Cerebellar nuclear complex (tissue), 1 donor: ENCODE data around the gene FAM43B.
"Not testable (repeated sequence)": the region's sequence is repeated elsewhere in the genome, so short reads cannot be mapped to it uniquely, and the experiment has no call there.

Experiments used
- DNase-seq, 2 experiments: peaks; one replicate each; lab custom pipeline; 2025; lab: John Stamatoyannopoulos, UW

FAM43B gene, protein sequence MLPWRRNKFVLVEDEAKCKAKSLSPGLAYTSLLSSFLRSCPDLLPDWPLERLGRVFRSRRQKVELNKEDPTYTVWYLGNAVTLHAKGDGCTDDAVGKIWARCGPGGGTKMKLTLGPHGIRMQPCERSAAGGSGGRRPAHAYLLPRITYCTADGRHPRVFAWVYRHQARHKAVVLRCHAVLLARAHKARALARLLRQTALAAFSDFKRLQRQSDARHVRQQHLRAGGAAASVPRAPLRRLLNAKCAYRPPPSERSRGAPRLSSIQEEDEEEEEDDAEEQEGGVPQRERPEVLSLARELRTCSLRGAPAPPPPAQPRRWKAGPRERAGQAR

DNA sequence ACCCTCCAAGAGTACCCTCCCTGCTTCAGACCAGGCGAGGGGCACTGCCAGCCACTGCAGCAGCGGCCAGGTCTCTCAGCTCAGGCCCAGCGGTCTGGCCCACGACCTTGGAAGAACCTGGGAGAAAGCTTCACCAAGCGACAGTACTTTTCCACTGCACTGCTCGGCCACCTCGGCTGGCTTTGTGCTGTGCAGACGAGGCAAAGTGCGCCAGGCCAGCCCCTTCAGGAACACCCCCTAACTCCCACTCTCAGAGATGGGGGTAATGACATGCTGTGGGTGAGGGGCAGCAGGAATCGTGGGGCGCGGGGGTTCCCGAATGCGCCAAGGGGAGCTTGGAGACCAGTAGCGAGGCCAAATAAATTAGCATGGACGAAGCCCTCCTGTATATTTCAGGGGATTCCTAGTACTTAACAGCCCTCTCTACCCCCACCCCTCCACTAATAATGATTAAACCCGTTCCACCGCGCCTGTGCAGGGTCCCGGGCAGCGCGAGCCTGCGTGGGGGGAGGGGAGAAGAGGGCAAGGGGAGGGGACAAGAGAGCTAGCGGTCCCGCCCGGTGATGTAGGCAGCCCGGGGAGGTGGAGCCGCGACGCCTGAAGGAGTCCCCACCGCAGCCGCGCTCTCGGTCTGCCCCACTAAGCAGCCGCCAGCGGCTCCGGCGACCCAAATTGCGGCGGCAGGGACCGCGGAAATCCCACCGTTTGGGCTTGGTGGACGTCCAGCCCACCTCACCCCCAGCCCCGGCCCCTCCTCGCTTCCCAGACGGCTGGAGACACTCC, at the start of gene FAM43B:
Gene FAM43B (plus strand): TSS at position 629 of the 783 bp plus-strand sequence. CDS start 401 bp downstream, outside the sequence.
- DNase-seq, result no peak

DNA sequence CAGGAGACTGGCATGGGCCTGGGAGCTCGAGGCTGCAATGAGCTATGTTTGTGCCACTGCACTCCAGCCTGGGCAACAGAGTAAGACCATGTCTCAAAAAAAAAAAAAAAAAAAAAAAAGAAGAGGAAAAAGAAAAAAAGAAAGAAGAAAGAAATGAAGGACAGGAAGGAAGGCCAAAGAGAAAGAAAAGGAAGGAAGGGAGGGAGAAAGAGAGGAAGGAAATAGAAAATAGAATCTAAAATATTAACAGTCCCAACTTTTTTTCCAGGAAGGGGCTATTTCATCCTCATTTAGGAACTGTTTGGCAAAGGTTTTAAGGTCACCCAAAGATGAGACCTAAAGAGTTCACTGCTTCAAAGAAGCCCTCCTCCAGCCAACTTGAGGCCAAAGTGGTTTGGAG, 46.9 kb upstream of the FAM43B start:
- no peak for DNase-seq

DNA sequence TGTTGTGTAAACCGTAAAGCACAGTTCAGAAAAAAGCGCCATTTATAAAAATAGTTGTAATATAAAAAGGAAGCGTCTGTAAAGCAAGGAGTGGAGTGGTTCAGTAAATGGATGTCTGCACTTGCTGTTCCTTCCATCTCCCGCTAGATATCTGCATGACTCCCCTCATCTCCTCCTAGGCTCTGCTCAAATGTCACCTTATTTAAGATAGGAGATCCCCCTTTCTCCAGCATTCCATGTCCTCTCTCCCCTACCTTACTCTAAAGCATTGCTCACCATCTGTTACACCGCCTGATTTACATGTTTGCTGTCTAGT, 45.2 kb upstream of the FAM43B start:
- no peak for DNase-seq

DNA sequence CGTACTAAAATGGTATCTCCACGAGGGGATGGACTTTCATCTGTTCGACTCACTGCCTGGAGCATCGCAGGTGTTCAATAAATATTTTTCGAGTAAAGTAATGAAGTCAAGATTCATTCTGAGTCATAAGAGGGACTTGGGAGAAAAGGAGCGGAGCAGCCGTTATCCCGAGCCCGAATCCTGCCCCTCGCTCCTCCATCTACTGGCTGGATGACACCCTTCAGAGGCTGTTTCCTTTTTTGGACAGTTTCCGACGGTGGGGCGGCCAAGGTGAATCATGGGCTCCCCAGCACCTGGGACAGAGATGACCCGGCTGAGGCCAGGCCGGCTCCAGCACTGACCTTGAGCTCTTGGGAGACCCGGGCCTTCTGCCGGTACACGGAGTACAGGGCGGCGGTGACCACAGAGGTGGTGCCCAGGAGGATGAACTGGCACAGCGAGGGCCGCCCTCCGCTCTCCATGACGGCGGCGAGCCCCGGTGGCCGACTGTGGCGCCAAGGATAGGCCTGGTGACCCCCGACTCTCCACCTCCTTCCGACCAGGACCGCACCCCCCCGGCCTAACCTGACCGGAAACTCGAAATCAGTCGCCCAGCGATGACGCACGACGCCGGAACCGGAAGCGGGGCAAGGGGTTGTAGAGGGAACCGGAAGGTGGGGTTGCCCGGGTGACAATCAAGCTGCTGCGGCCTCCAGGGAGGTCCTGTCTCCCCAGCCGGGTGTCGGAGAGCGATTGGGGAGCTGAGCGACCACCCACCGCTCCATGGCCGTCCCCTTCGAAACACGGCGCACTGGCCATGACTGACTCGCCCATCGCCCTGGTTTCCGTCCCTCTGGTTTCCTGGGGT, 44.6 kb upstream of the FAM43B start, which contains the start of gene MUL1:
Gene MUL1 (minus strand): TSS at position 588 of the 847 bp plus-strand sequence. CDS start 127 bp downstream, at position 461.
- DNase-seq, result peak; percentile 35 to 77

DNA sequence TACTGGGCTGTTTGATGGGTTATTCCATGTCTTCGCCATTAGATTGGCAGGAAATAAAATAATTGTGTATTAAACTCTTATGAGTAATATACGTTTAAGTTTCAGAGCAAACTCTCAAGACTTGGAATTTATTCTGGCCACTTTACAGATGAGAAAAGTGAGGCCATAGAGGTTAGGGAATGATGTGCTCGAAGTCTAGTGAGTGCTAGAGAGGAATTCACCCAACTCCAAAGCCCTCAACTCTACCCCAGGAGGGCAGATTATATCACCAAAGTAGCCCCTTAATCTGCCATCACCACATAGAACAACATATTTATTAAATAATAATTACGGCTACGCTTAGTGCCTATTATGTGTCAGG, 44.0 kb upstream of the FAM43B start:
- no peak for DNase-seq

DNA sequence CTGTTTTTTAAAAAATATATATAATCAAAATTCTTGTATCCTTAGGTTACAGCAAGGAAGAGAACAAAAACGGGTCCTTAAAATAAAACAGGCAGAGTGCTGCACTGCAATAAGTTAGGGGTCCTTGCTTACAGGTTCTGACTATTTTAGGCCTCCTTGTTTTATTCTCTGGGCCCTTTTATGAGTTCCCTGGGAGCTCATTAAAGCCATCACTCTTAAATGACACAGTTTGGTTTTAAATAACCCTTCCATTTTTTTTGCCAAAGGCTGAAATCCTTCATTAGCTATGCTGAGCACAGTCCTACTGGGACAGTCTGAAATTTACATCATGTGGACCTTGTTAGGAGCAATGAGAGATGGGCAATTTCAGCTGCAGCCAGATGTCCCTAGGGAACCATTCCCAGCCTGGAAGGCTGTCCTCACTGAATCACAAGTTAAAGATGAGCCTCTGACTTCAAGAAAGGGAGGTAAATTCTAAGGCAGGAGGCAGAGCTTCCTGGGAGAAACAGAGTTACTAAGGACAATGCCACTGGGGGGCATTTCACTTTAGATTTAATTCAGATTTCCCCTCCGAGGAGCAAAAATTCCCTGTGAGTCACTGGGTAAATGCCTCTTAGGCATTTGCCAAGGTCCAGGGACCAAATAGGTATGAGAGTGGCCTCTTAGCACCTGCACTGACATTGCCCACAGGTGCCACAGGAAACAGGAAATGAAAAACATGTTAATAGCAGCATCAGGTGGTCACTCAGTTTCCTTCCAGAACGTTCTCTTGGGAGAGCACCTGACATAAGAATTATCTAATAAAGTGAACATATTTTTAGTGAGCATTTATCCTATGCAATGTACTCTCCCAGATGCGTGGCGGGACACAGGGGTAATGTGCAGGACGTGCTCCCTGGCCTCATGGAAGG, 40.6 kb upstream of the FAM43B start:
- DNase-seq, result no peak

DNA sequence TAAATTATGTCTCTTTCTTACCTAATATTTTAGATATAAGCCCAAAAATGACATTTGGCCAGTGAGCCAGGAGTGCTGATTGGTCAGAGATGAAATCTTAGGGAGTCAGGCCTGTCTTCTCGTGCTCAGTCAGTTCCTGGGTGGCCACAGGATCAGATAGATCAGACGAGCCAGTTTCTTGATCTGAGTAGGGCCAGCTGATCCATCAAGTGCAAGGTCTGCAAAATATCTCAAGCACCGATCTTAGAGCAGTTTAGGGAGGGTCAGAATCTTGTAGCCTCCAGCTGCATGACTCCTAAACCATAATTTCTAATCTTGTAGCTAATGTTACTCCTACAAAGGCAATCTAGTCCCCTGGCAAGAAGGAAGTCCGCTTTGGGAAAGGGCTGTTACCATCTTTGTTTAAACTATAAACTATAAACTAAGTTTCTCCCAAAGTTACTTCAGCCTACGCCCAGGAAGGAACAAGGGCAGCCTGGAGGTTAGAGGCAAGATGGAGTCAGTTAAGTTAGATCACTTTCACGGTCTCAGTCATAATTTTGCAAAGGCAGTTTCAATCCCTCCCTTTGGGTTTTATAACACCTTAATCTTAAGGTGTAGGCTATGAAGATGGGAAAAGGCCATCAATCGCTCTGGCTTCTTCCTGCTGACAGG, 32.6 kb upstream of the FAM43B start:
- DNase-seq, result not testable (repeated sequence)

DNA sequence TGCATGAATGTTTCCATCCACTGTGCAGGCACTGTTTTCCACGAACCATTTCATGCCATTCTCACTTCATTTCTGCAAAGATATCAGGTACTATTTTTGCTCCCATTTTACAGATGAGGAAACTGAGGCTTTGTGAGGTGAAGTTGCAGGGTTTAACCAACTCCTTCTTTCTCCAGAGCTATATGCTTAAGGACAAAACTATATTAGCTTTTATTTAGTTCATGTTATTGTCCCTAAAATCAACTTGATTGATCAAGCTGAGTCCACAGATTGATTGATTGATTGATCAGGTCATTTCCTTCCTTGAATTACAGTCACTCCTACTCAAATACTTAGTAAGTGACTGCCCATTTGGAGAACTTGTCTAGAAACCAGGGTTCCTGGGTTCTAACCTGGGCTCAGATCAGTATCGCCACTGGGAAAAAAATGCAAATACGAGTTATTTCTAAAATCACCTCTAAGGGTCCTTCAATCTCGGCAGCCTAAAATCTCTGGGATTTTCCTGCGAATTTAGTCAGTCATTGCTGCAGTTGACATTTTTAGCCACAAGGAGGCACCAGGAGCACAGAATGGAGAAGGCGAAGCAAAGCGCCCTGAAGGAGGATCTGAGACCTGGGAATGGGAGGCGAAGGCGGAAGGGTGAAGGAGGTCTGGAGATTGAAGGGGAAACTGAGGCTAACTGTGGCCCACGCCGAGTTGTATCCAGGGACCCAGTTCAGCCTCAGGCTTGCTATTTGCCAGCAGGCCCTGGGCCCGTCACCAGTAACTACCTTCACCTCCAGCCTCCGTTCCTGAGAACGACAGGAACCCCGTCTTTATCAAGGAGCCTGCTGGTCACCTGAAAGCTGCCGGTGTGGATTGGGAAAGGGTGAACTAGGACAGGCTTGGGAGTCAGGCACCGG, 30.2 kb upstream of the FAM43B start:
- DNase-seq, result peak in 1 of 2 experiments; percentile 16

DNA sequence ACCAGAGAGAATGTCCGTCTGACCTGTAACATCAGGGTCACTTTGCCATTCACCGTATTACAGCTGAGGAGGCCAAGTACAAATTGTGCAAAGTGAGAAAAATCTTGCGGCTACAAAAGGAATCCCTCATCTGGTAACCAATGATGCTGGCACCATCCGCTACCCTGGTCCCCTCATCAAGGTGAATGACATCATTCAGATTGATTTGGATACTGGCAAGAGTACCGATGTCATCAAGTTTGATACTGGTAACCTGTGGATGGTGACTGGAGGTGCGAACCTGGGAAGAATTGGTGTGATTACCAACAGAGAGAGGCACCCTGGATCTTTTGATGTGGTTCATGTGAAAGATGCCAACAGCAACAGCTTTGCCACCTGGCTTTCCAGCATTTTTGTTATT, 26.1 kb upstream of the FAM43B start:
- DNase-seq, result no peak

DNA sequence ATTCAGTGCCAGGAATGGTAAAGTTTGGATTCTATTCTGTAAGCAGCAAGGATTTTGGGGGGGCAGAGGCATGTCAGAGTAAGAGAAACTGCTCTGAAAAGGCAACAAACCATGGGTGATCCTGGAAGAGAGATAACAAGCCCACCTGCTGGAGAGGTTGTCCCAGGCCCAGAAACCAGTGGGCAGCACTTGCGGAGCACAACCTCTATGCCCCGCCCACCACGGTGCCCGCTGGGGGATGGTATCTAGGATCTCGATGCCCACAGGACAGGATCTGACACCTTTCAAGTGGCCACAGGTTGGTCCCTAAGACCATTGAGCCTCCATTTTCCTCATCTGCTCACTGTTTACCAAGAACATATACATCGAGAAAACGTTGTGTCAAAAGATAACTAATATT, 24.2 kb upstream of the FAM43B start:
- DNase-seq, result no peak

DNA sequence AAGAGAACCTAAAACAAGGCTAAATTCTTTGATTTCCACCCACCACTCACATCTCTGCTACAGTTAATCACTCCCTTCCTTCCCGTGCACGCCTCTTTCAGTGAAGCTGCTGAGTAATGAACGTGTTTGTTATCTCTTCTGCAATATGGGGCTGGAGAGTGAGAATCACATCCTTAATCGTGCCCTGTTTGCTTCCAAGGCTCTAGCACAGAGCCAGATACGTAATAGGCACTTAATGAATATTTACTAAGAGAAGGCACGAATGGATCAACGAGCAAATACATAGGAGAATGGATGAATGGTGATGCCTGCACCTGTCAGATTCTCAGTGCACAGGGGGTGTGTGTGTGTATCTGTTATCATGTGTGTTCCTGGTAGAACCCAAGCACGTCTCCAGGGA, 22.1 kb upstream of the FAM43B start:
- DNase-seq, result no peak

DNA sequence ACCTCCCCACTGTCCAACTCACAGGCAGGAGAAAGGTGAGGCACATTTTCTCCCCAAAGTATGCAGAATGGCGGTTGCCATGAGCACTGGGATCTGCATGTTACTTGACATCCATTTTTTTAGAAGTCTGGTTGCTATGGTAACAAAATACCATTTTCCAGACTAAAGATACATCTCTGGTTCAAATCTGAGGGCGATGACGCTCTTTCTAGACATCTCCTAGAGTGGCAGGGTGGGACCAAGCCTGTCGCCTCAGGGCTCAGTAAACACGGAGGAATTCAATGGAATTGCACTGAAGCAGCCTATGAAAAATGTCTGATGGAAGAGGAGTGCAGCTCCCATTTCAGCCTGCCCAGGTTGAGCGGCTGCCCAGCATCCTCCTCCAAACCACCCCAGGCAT, 21.5 kb upstream of the FAM43B start:
- DNase-seq, result no peak

DNA sequence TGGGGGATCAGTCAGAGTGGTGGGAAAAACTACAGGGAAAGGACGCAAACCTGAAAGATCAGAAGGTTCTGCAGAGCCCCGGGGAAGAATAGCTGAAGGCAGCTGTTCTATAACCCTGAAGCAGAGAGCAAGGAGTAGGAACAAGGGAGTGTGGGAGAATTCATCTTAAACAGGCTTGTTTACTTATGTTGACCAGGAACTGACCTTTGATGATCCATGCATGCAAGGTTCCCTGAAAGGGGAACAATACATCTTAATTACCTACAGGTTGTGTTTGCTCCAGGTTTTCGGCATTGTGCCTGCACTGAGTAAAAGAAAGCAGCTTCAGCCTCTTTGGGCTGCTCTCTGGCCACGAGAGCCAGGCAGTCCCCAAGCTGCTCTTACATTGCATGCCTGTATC, 18.7 kb upstream of the FAM43B start:
- DNase-seq, result no peak

DNA sequence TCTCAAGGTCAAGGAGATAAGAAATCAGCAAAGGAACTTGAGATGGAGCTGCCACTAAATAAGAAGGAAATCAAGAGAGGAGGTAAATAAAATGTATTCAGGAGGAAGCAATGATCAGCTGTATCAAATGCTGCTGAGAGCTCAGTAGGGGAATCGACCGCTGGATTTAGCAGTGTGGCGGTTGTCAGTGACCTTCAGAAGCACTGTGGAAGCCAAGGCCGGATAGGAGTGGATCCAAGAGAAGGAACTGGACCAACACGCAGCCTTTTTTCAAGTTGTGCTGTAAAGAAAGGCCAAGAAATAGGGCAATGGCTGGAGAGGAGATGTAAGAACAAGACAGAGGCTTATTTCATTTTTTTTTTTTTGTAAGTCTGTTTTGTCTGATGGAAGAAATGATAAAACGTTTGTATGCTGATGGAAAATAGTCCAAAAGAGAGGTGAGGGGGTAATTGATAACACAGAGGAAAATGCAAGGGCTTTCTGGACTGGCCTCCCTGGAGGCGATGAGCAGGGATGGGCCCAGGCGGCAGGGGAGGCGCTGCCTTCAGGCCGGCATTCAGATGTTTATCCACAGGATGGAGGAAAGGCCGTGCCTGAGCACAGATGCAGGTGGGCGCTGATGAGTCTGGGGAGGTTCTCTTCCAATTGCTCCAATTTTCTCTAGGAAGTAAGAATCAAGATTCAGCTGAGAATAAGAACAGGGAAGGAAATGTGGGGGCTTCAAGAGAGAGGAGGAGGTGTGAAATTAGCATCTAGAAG, 17.5 kb upstream of the FAM43B start:
- no peak for DNase-seq

DNA sequence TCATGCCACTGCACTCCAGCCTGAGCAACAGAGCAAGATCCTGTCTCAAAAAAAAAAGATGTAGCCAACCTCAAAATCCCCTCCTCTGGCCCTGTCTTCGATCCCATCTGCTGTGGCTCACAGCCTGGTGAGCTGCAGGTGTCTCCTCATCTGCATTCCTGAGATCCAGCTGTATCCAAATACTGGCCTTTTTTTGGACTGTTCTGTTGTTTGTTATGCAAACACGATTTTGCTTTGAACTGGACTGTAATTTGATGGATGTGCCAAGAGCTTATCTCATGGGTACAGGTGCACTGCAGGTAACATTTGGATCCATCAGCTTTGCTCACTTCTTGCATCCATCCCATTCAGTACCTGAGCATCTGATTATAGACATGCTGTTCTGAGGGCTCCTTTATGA, 14.1 kb upstream of the FAM43B start:
- no peak for DNase-seq

DNA sequence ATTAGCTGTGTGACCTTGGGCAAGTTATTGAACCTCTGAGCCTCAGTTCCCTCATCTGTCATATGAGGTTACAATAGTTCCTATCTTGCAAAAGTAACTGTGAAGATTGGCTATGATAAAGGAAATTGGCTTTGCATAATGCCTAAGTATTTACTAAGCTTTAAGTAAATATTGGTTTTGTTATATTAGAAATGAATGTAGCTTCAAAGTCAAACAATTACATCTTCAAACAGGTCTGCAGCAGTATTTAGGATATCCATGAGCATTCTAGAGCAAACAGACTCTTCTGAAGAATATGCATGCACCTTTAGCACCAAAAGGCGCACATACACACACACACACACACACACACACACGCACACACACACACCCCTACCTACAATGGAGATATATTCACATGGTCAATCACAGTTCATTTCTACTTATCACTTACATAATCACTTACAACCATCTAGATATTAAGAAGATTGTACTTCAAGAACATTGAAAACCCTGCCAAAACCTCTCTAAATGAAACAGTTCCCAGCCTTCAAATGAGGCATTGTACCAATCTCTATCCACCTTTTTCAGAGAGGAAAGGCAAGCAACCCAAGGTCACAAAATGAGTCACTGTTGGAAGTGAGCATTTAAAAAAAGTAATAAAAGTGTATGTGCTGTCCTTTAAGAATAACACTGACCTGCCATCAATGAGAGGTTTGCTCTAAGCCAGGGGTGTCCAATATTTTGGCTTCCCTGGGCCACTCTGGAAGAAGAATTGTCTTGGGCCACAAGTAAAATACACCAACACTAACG, 13.4 kb upstream of the FAM43B start:
- DNase-seq, result no peak

DNA sequence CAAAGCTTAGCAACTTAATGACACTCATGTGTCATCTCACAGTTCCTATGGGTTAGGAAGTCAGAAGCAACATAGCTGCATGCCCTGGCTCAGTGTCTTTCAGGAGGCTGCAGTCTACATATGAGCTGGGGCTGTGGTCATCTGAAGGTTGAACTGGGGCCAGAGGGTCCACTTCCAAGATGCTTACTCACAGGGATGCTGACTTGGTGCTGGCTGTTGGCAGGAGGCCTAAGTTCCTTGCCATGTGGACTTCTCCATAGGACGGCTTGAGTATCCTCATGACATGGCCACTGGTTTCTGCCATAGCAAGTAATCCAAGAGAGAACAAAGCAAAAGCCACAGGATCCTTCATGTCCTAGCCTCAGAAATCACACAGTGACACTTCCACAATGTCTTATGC, 12.1 kb upstream of the FAM43B start:
- DNase-seq, result no peak

DNA sequence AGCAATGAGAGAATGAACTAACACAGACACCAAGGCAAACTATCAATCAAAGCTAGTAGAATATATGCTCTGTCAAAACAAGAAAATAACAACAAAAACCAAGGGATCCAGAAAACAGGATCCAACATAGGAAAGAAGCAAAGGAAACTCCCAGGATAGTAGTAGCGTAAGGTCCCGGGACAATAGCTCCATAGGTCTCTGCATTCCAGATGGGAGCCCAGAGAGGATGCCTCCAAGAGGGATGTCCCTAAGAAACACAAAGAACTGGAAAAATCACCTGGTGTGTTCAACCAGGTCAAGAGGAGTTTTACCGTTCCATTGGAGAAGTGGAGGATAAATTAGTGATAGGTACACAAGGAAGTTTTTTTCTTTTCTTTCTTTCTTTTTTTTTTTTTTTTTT, 5.7 kb upstream of the FAM43B start:
- DNase-seq, result no peak
